ENCODE results near the gene LTA4H.
A peak's percentile ranks its signal among the peaks of the same experiment; 100 is the strongest.

Gene LTA4H

DNA sequence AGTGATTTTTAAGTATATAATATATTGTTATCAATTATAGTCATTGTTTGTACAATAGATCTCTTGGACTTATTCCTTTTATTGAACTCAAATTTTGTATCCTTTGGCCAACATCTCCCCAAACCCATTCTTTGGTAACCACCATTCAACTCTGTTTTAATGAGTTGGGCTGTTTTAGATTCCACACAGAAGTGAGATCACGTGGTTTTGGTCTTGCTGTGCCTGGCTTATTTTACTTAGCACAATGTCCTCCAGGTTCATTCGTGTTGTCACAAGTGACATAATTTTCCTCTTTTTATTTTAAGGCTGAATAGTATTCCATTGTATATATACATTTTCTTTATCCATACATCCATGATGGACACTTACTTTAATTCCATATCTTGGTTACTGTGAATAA lies 40.2 kb upstream of the LTA4H start:
- H3K9me3 ChIP-seq (ENCODE audit: insufficient read depth, low read depth, low read length) = no peaks in the 10 kb centered on the region
- H3K4me1 ChIP-seq (ENCODE audit: insufficient read depth, low read length, poor library complexity, severe bottlenecking) = peaks cover 8% of the 10 kb centered on the region
- no peak overlapping the region for H3K9ac ChIP-seq (ENCODE audit: low read depth, low read length, poor library complexity, severe bottlenecking)
- H3K4me2 ChIP-seq (ENCODE audit: low read depth, low read length, poor library complexity, severe bottlenecking) = no peak overlapping the region
- no peaks in the 10 kb centered on the region for H3K79me2 ChIP-seq (ENCODE audit: insufficient read depth, low read length)
- H3K4me3 ChIP-seq (ENCODE audit: low read length, poor library complexity, severe bottlenecking) = no peak overlapping the region
- TF ChIP-seq, protein P1, sequence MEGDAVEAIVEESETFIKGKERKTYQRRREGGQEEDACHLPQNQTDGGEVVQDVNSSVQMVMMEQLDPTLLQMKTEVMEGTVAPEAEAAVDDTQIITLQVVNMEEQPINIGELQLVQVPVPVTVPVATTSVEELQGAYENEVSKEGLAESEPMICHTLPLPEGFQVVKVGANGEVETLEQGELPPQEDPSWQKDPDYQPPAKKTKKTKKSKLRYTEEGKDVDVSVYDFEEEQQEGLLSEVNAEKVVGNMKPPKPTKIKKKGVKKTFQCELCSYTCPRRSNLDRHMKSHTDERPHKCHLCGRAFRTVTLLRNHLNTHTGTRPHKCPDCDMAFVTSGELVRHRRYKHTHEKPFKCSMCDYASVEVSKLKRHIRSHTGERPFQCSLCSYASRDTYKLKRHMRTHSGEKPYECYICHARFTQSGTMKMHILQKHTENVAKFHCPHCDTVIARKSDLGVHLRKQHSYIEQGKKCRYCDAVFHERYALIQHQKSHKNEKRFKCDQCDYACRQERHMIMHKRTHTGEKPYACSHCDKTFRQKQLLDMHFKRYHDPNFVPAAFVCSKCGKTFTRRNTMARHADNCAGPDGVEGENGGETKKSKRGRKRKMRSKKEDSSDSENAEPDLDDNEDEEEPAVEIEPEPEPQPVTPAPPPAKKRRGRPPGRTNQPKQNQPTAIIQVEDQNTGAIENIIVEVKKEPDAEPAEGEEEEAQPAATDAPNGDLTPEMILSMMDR (conservative IDR thresholded peaks at IDR 0.05; ENCODE audit: low read length) = no peak
- TF ChIP-seq EZH2phosphoT487 (IDR thresholded peaks at IDR 0.05; ENCODE audit: borderline replicate concordance) = no peak
- H3K9me2 ChIP-seq (replicated peaks; ENCODE audit: low read depth, low read length) = no peaks in the 10 kb centered on the region
- H2AFZ ChIP-seq (ENCODE audit: low read length) = no peak overlapping the region
- no peaks in the 10 kb centered on the region for H3K36me3 ChIP-seq (ENCODE audit: insufficient read depth, low read length)
- H4K20me1 ChIP-seq (ENCODE audit: insufficient read depth, low read length, poor library complexity, severe bottlenecking) = no peaks in the 10 kb centered on the region
- H3F3A ChIP-seq (ENCODE audit: low read depth) = no peaks in the 10 kb centered on the region
- H3K27me3 ChIP-seq (ENCODE audit: insufficient read depth, low read length, poor library complexity, severe bottlenecking) = no peaks in the 10 kb centered on the region

- no peaks in the 10 kb centered on the region for H3K79me2 ChIP-seq (ENCODE audit: insufficient read depth, low read length)
- H3K4me3 ChIP-seq (ENCODE audit: low read length, poor library complexity, severe bottlenecking) = no peak overlapping the region
- no peaks in the 10 kb centered on the region for H3F3A ChIP-seq (ENCODE audit: low read depth)
- no peak overlapping the region for H3K4me2 ChIP-seq (ENCODE audit: low read depth, low read length, poor library complexity, severe bottlenecking)
- peaks cover 8% of the 10 kb centered on the region for H3K4me1 ChIP-seq (ENCODE audit: insufficient read depth, low read length, poor library complexity, severe bottlenecking)
- H3K36me3 ChIP-seq (ENCODE audit: insufficient read depth, low read length) = no peaks in the 10 kb centered on the region
- H3K9me2 ChIP-seq (replicated peaks; ENCODE audit: low read depth, low read length) = no peaks in the 10 kb centered on the region
- no peaks in the 10 kb centered on the region for H3K9me3 ChIP-seq (ENCODE audit: insufficient read depth, low read depth, low read length)
- H4K20me1 ChIP-seq (ENCODE audit: insufficient read depth, low read length, poor library complexity, severe bottlenecking) = no peaks in the 10 kb centered on the region
- H3K9ac ChIP-seq (ENCODE audit: low read depth, low read length, poor library complexity, severe bottlenecking) = no peak overlapping the region
- H3K27me3 ChIP-seq (ENCODE audit: insufficient read depth, low read length, poor library complexity, severe bottlenecking) = no peaks in the 10 kb centered on the region
- TF ChIP-seq EZH2phosphoT487 (IDR thresholded peaks at IDR 0.05; ENCODE audit: borderline replicate concordance) = no peak
- TF ChIP-seq, protein P1 (conservative IDR thresholded peaks at IDR 0.05; ENCODE audit: low read length) = no peak
- H2AFZ ChIP-seq (ENCODE audit: low read length) = peak overlapping the region; percentile 9; the same call in 1 of the 2 replicates
Measured at GRCh38 chr12:96073346-96074330, 38.3 kb upstream of the LTA4H start.

DNA sequence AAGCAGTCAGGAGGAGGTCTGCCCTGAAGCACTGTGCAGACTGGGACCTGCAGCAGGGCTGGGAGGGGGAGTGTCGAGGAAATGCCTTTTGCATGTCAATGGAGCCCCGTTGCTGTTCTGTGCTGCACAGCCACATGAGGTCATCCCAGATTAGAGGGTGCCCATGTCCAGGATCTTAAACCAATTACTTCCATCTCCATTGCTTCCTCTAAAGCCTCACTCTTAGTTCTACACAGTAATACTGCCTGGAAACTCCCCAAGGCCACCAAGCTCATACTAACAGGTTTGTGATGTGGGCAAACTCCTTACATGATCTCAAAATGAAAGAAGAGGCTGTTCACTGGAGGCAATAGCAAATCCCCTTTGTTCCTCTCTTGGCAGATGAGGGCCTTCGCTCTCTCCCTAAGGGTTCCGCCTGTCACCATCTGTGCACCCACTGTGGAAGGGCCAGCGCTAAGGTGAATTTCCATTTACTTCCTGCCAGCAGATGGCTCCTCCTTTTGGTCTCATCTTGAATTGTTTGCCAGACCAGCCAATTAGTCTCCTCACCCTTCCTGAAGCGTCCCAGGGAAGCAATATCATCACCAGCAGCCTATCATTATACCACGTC lies 35.4 kb upstream of the LTA4H start:
- no peaks in the 10 kb centered on the region for H3F3A ChIP-seq (ENCODE audit: low read depth)
- H3K9ac ChIP-seq (ENCODE audit: low read depth, low read length, poor library complexity, severe bottlenecking) = no peak overlapping the region
- H3K9me2 ChIP-seq (replicated peaks; ENCODE audit: low read depth, low read length) = no peaks in the 10 kb centered on the region
- H3K4me3 ChIP-seq (ENCODE audit: low read length, poor library complexity, severe bottlenecking) = no peak overlapping the region
- H3K27me3 ChIP-seq (ENCODE audit: insufficient read depth, low read length, poor library complexity, severe bottlenecking) = no peaks in the 10 kb centered on the region
- no peaks in the 10 kb centered on the region for H3K36me3 ChIP-seq (ENCODE audit: insufficient read depth, low read length)
- H3K9me3 ChIP-seq (ENCODE audit: insufficient read depth, low read depth, low read length) = no peaks in the 10 kb centered on the region
- H3K79me2 ChIP-seq (ENCODE audit: insufficient read depth, low read length) = no peaks in the 10 kb centered on the region
- H2AFZ ChIP-seq (ENCODE audit: low read length) = peak overlapping the region; percentile 54
- H3K4me1 ChIP-seq (ENCODE audit: insufficient read depth, low read length, poor library complexity, severe bottlenecking) = peaks cover 8% of the 10 kb centered on the region
- no peaks in the 10 kb centered on the region for H4K20me1 ChIP-seq (ENCODE audit: insufficient read depth, low read length, poor library complexity, severe bottlenecking)
- TF ChIP-seq EZH2phosphoT487 (IDR thresholded peaks at IDR 0.05; ENCODE audit: borderline replicate concordance) = no peak
- TF ChIP-seq, protein P1 (conservative IDR thresholded peaks at IDR 0.05; ENCODE audit: low read length) = peak; percentile 33; the same call in 1 of the 2 replicates
- no peak overlapping the region for H3K4me2 ChIP-seq (ENCODE audit: low read depth, low read length, poor library complexity, severe bottlenecking)

All from Loucy (cell line).